HG03558 (cell line): ENCODE measurements around the gene ASTL.
"Not testable (repeated sequence)": the region's sequence is repeated elsewhere in the genome, so short reads cannot be mapped to it uniquely, and the experiment has no call there.

ENCODE experiments used
- ATAC-seq: cut with Tn5 transposase; IDR thresholded peaks from one replicate; pipeline ENCODE4 v1.9.1; 2021; ENCODE audit warnings: moderate number of reproducible peaks; ENCODE audit not compliant: unreplicated experiment; ENCODE audit errors: extremely low read depth

Gene ASTL

DNA sequence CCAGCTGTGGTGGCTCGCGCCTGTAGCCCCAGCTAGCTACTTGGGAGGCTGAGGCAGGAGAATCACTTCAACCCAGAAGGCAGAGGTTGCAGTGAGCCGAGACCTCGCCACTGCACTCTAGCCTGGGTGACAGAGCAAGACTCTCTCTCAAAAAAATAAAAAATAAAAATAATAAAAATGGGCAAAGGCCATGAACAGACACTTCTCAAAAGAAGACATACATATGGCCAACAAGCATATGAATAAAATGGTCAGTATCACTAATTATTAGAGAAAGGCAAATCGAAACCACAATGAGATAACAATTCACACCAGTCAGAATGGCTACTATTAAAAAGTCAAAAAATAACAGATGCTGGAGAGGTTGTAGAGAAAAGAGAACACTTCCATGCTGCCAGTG is 22.1 kb upstream of the ASTL start:
- ATAC-seq, result not testable (repeated sequence)

DNA sequence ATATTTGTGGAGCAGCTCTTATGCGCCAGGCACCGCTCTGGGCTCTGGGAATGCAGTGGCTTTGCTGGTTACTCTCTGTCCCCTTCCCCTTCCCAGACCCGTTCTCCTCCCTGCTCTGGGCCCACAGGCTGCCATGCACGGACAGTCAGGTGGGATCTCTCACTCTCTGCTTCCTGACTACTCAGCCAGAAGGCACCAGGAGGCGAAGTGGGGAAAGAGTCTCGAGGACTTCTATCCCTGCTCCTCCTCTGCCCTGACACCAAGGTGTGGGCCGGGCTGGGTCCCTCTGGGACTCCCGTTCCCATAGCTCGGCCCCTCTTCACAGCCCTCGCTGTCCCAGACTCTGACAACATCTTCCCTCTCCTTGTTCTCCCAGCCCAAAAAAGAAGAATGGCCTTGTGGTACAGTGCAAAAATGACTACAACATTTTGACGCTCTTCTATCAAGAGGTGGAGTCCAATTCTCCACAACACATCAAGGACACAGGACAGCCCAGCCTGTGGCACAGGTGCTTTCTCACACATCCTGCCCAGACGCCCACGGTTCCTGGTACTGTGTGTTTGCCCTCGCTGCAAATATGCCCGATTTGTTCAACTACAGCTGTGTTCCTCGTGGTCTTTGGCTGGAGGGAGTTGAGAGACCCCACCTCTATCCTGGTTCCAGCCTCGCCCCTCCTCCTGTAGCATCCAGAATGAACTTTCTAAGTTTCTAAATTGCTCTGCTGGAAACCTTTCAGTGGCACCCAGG is 21.0 kb upstream of the ASTL start:
- no peak for ATAC-seq

DNA sequence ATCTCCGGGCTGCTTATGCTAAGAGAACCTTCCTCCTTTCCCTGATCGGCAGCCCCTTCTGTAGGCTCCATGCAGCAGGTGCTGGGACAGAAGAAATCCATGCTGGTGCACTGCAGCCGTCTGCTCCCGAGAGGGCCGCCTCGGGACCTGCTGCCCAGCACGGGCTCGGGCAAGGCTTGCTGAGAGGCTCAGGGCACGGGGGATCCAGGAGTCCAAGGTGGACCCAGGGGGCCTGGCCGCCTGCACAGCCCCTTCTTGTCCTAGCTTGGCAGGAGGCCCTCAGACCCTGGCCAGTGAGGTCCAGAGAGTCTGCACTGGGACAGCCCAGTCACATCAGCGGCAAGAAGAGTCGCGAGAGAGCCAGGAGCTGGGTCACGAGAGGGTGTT is 20.2 kb upstream of the ASTL start:
- no peak for ATAC-seq

DNA sequence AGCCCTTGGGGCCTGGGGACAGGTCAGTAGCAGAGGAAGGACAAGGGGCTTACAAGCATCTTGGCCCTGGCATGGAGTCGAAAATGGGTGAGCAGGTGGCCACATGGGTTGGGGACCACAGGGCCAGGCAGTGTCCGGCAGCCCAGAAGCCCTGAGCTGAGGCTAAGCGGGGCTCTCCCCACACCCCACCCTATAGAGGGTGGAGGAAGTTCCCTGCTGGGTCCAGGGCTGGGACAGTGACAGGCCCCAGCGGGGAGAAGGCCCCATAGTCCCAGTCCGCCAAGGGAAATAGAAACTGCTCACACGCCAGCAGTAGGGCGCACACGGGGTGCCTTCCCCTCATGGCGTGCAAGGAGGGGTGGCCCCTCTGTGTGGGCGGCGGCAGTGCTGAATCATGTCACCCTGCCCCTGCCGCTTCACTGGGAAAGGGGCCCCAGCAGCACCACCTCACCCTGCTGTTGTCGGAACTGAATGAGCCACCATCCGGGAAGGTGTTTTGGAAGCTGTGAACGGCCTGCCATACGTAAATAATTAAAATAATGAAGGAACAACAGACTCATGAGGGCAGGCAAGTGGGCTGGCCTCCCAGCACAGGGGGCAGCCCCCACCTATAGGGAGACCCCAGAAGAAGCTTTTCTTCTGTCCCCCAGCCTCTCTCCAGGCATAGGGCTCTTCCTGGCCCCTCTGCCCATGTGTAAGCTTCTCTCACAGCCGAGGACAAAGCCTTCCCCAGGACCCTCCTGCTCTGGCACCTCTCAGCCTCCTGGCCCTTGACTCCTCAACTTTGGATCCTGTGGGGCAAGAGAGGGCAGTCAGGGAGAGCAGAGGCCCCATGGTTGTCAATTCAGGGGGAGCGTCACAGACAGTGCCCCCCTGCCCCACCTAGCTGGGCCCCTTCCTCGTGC is 19.6 kb upstream of the ASTL start:
- peak; percentile 40 for ATAC-seq

DNA sequence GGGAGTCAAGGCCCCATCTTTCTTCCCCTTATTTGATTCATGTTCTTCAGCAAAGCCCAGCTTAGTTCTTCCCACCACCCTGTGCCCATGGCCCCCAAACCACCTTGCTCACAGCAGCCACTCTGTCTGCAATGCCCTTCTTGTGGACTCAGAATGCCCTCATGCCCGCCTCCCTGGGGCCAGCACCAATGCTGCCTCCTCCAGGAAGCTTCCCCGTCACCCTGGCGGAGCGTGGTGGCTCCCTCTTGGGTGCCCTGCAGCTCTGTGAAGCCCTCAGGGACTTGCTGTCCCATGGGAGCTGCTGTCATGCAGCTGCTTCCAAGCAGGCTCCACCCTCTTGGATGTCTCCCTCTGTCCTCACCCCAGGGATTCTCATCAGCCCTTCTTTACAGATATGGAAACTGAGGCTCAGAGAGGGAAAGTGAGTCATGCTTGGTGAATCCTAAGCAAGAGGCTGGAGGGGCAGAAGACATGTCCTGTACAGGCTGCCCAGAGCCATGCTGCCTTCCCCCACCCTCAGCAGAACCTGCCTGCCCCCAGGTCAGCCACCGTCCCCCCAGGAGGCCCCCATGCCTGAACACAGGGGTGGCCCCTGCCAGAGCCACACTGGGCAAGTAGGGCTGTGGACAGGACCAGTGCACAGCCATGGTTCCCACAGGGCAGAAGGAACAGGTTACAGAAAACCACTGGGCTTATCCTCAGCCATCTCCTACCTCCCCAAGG is 18.8 kb upstream of the ASTL start:
- ATAC-seq, result no peak

DNA sequence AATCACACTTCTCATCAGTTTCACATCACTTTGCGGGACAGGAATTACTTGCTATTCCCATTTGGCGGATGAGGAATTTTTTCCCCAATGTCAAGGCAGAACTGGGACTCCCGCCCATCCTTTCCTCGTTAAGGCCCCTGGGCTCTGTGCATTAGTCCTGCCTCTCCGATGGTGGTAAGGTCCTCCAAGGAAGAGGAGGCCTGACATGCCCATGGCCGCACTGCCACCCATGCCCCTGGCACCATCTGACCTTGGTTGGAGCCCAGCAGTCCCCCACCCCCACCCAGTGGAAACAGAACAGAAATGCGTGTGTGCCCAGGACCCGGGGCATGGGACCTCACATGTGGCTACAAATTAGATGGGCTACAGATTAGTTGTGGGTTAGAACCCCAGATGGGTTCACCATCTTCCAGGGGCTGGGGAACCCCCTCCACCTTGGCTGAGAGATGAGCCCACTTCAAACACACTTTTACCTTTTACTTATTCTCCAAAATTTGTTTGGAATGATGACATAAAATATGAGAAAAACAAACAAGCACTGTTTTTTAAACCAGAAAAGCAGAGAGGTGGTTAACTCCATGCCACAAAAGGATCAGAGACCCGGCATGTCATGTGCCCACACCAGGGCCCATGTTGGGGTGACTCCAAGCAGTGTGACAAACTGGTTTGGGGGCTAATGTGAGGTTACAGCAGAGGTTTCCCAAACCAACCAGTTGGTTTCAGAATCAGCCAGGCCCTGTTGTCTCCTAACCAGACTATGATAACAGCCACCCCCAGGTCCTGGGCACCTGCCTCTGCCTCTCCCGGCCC is 17.9 kb upstream of the ASTL start:
- ATAC-seq, result no peak

DNA sequence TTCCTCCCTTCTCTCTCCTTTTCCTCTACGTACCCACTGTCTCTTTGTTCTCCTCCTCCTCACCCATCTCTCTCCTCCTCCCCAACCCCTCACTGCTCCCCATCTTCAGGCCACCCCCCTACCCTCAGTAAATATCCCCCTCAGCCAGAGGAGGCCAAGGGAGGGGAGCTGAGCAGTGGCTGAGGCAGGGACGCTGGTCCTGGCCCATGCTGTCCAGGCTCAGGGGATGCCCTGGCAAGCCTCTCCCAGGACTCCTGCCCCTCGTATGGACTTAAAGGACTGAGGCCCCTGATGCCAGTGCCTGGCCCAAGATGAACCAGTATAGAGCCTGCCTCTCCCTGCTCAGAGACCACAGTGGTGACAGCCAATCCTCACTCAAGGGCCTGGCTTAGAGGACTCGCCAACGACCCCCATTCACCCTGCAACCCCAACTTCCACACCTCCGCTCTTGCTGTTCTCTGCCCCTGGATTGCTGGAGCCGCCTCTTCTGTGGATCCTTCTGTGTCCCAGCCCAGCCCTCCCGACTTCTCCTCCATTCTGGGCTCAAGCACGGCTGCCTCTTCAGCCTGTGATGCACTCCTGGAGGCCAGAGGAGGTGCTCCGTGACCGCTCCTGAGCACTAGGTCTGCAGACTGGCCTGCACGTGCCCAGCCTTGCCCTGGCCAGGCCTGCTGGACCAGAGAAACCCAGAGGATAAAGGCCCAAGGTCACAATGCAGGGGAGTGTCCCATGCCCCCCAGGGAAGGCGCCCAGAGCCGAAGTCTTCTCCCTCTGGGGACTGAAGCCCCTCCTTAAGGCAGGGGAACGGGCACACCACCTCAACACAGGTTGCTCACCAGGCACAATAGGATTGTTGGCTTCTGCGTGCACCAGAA is 16.4 kb upstream of the ASTL start:
- no peak for ATAC-seq

DNA sequence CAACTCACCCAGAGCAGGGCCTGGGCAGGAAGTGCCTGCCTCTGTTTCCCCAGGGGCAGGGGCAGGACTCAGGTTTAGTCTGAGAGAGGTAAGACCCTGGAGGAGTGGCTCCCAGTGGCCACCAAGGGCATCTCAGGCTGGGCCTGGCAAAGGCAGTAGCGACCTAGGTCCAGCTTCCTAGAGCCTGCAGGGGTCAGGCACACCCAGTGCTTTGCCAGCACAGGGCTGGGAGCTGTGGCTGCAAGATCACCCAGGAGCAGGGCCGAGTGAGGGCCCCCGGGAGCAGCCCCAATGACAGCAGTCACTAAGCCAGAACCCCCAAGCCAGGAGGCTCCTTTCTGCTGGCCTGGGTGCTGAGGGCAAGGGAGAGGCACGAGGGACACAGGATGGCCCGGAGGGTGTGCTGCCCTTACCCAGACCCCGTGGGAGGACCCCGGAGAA is 15.7 kb upstream of the ASTL start:
- no peak for ATAC-seq

DNA sequence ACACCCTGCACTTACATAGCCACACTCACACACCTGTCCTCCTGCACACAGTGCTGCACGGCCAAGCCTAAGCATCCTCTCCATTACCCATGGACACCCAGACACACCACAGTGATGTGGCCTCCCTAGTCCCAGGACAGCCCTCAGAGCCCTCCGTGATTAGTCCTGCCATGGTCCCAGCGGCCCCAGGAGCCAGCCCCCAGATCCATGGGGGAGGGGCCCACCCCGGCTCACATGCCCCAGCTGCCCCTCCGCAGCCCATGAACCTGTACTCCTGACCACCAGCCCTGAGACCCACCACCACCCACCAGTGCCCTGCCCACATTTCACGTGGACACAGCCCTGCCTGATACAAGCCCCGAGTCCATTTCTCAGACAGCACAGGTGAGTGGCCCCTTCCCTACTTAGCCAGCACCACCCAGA is 15.0 kb upstream of the ASTL start:
- ATAC-seq, result no peak

DNA sequence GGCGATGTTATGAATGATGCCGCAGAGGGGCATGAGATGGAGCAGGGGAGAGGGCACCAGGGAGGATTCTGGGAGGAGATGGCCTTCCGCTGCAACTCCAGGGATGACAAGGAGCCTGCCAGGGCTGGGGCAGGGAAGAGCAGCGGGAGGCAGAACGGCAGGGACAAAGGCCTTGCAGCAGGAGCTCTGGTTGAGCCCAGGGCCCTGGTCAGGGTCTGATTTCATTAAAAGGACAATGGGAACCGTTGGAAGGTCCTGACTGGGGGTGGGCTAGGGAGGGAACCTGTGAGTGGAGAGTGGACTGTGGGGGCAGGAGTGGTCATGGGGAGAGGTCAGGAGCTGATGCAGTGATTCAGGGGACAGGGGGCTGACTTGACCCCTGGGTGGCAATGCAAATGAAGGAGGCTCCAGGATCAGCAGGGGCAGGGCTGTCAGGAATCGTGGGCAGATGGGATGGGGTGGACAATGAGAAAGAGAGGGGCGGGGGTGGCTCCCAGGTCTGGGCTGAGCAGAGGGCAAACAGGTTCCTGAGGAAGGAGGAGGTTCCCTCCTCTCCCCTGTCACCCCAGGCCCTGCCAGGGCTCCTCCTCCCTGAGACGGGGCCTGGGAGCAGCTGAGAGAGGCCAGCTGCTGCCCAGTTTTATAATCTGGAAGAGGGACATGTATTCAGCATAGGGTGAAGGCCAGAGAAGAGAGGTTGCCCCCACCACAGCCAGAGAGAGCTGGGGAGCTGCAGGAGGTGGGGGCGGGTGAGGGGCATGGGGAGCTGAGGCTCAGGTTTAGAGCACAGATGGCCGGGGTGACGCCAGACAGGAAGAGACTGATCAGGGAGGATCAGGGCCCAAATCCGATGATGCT is 14.2 kb upstream of the ASTL start:
- ATAC-seq, result no peak

DNA sequence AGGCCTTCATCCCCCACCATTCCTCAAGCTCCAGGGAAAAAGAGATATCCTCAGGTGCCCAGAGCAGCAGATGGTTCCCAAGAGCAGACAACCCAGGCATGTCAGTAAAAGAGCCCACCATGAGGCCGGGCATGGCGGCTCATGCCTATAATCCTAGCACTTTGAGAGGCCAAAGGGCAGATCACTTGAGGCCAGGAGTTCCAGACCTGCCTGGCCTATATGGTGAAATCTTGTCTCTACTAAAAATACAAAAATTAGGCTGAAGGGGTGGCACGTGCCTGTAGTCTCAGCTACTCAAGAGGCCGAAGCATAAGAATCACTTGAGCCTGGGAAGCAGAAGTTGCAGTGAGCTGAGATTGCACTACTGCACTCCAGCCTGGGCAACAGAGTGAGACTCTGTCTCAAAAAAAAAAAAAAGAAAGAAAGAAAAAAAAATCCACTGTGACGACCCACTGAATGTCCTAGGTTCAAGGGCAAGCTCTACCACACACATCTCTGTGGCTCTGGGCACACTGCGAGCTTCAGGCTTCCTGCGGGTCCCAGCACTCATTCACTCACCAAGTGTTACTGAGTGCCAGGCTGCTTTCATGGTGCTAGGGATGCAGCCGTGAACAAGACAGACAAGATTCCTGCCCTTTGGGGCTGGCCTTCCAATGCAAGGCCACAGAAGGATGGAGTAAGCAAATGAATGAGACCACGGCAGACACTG is 13.4 kb upstream of the ASTL start:
- no peak for ATAC-seq

DNA sequence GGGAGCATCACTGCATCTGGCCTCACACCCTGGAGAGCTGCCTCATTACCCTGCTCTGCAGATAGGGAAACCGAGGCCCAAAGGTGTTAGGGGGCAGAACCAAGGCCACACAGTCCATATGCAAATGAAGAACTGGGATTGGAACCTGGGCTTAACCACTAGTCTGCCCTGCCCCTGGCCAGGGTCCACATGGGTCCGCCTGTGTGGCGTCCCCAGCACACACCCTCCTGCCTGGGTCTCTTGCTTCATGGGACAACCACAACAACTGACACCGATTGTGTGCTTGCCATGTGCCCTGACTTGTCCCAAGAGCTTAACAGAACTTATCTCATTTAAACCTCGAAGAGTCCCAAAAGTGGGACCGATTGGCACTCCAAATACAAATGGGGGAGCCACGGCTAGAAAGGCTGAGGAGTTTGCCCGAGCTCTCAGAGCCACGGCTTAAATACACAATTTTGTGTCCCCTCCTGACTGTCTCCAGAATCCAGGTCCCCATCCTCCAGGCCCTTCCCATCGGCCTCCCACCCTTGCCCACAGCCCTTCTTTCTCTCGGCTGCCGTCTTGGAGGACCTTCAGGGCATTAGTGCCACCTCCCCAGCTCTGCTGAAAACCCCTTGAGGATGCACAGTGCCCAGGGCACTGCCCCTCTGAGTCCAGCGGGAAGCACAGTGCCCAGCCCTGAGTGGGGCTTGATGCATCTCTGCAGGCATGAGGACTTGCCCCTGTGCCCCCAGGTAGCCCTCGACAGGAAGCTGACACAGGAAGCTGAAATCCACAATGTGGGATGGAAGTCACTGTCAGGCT is 12.7 kb upstream of the ASTL start:
- ATAC-seq, result no peak

DNA sequence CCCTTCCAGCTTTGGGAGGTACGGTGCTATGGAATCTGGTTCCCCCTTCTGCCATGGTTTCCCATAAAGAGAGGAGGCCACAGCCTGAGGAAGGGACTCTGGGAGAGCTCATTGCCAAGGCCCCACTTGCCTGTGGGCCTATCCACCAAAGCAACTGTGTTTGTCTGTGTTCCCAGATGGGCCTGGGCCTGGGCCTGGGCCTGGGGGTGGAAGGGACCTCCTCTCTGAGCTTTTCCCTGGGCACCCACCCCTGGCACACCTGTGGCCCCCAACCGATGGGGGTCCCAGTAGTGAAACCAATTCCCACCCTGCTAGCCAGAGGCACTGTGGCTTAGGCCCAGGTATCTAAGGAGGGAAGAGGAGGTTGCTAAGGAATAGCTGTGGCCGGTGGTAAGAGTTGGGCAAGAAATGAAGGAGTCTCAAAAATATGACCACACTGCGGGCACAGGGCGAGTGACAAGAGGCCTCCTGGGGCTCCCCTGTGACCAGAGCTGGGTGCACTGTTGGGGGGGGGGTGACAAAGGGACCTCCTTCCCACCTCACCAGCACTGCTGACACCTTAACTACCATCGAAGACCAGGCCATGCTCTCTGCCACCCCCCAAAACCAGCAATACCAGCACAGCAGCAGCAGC is 11.8 kb upstream of the ASTL start:
- no peak for ATAC-seq

DNA sequence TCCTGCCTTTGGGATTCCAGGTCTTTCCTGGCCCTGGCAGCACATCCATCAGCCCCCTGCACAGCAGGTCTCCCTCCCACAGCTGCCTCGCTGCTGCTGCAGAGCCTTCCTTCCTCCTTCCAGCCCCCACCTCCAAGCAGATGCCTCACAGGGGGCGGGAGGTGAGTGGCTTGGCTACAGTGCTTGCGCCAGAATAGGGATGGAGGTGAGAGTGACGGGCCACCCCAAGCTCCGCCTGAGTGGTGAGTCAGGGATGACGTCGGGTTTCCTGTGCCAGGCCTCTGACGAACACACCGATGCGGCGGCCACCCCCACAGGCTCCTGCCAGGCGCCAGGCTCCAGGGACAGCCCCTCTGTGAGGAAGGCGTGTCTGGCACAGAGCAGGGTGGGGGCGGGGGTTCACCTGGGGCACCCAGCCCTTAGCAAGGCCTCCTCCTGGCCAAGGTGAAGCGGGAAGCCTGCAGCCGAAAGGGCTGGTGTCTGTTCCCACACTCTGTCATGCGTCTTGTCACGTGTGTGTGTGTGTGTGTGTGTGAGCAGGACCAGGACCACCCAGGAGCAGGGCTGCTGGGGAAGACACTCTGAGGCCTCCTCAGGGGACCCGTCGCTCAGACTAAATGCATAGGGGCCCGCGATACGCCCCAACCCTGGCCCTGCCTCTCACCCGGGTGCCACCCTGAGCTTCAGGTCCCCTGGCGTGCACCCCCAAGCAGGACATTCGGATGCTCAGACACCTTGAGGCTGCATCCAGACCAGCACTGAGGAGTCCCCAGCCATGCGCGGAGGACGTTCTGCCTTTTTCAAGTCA is 10.3 kb upstream of the ASTL start:
- peak; percentile 25 for ATAC-seq

DNA sequence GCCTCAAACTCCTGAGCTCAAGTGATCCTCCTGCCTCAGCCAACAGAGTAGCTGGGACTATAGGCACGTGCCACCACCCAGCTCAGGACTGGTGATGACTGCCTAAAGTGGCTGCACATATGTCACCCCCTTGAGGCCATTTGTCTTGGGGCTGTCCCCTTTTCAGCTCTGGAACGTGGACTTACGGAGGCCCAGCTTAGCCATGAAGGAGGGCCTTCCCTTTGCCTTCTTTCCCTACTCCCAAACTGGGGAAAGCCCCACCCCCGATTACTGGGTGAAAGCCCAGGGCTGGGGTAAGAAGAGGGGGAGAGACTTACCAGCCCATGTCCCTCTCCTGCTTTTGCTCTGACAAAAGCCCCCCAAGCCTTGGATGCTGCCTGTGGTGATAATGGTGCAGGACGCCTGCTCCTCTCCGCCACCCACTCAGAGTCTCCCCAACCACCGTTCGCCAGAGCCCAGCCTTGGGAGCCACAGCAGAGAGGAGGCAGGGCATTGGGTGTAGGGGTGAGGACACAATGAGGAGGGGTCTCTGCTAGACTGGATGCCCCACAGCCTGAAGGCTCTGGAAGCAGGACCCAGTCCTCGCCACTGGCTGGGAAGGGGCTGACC is 9.4 kb upstream of the ASTL start:
- no peak for ATAC-seq
